HEK293 (cell line): Measurements from ENCODE around the gene RPGRIP1L.

ENCODE experiments used
- CTCF ChIA-PET: fragments of 350-600 bp; formaldehyde crosslinking; extraction: SDS; loops from one replicate; lab custom pipeline; 2021; ENCODE audit warnings: antibody characterized with exemption; lab: Yijun Ruan, JAX
- POLR2A ChIA-PET: fragments of 300-600 bp; formaldehyde crosslinking; extraction: SDS; loops from one replicate; lab custom pipeline; 2020; ENCODE audit warnings: antibody characterized with exemption, inconsistent platforms; lab: Yijun Ruan, JAX
- H3K27ac ChIP-seq: fragments of 200-500 bp; sonication (Bioruptor generic); 2 replicates; pipeline ENCODE4 v1.5.1; 2014; ENCODE audit warnings: low read depth, low read length, control low read depth, inconsistent platforms; ENCODE audit errors: extremely low read depth
- H3K36me3 ChIP-seq, 2 experiments: fragments of 200-500 bp in 1 of 2; sonication (Bioruptor generic) in 1 of 2; 1 replicate in 1 of 2; 2 replicates in 1 of 2; pipeline ENCODE4 v1.5.1; 2014 to 2017; ENCODE audit warnings: inconsistent platforms in 2 of 2, low read length in 2 of 2; ENCODE audit not compliant: control insufficient read depth in 2 of 2, insufficient read depth in 1 of 2
- H3K4me1 ChIP-seq: fragments of 200-500 bp; sonication (Bioruptor generic); 2 replicates; pipeline ENCODE4 v1.5.1; 2014; ENCODE audit warnings: mild to moderate bottlenecking, low read length, inconsistent platforms; ENCODE audit not compliant: control insufficient read depth, insufficient read depth
- H3K4me3 ChIP-seq: 2 replicates; pipeline ENCODE4 v1.5.1; 2011; ENCODE audit warnings: low read depth, mild to moderate bottlenecking, control low read depth, low read length, moderate library complexity
- H3K9me3 ChIP-seq: fragments of 200-500 bp; sonication (Bioruptor generic); 2 replicates; pipeline ENCODE4 v1.5.1; 2014; ENCODE audit warnings: low read depth, low read length, inconsistent platforms; ENCODE audit not compliant: control insufficient read depth, insufficient read depth
- GLIS2 ChIP-seq: fragments of 450-650 bp; formaldehyde crosslinking; IDR thresholded peaks from 2 replicates; pipeline ENCODE4 v1.5.1; 2016; ENCODE audit warnings: missing biosample characterization, missing genetic modification characterization
- KLF7 ChIP-seq: fragments of 450-650 bp; formaldehyde crosslinking; IDR thresholded peaks from 2 replicates; pipeline ENCODE4 v1.5.1; 2016; ENCODE audit warnings: missing biosample characterization, missing genetic modification characterization, borderline replicate concordance
- MZF1 ChIP-seq: fragments of 450-650 bp; formaldehyde crosslinking; IDR thresholded peaks from 2 replicates; pipeline ENCODE4 v1.5.1; 2017; ENCODE audit warnings: missing biosample characterization, missing genetic modification characterization, borderline replicate concordance
- OSR2 ChIP-seq: fragments of 450-650 bp; formaldehyde crosslinking; IDR thresholded peaks from 2 replicates; pipeline ENCODE4 v1.5.1; 2016; ENCODE audit warnings: missing biosample characterization, missing genetic modification characterization
- SCRT2 ChIP-seq: fragments of 450-650 bp; formaldehyde crosslinking; IDR thresholded peaks from 2 replicates; pipeline ENCODE4 v1.5.1; 2016; ENCODE audit warnings: missing biosample characterization, missing genetic modification characterization
- ZBTB48 ChIP-seq: fragments of 450-650 bp; formaldehyde crosslinking; IDR thresholded peaks from 2 replicates; pipeline ENCODE4 v1.5.1; 2016; ENCODE audit warnings: missing biosample characterization, missing genetic modification characterization
- ZNF138 ChIP-seq: fragments of 450-650 bp; formaldehyde crosslinking; IDR thresholded peaks from 2 replicates; pipeline ENCODE4 v1.5.1; 2016; ENCODE audit warnings: missing biosample characterization, missing genetic modification characterization, borderline replicate concordance
- ZNF155 ChIP-seq: fragments of 450-650 bp; formaldehyde crosslinking; IDR thresholded peaks from 2 replicates; pipeline ENCODE4 v1.5.1; 2016; ENCODE audit warnings: missing biosample characterization, missing genetic modification characterization
- ZNF175 ChIP-seq: fragments of 450-650 bp; formaldehyde crosslinking; IDR thresholded peaks from 2 replicates; pipeline ENCODE4 v1.5.1; 2016; ENCODE audit warnings: missing biosample characterization, missing genetic modification characterization
- ZNF341 ChIP-seq: fragments of 450-650 bp; formaldehyde crosslinking; IDR thresholded peaks from 2 replicates; pipeline ENCODE4; 2016; ENCODE audit warnings: low read depth, missing biosample characterization, missing genetic modification characterization
- ZNF530 ChIP-seq: fragments of 450-650 bp; formaldehyde crosslinking; IDR thresholded peaks from 2 replicates; pipeline ENCODE4 v1.5.1; 2016; ENCODE audit warnings: low read depth, missing biosample characterization, missing genetic modification characterization
- ZNF548 ChIP-seq: fragments of 450-650 bp; formaldehyde crosslinking; IDR thresholded peaks from 2 replicates; pipeline ENCODE4 v1.5.1; 2016; ENCODE audit warnings: missing biosample characterization, missing genetic modification characterization
- ZNF670 ChIP-seq: fragments of 450-650 bp; formaldehyde crosslinking; IDR thresholded peaks from 2 replicates; pipeline ENCODE4 v1.5.1; 2016; ENCODE audit warnings: missing biosample characterization, missing genetic modification characterization, low read depth
- ZNF791 ChIP-seq: fragments of 450-650 bp; formaldehyde crosslinking; IDR thresholded peaks from 2 replicates; pipeline ENCODE4 v1.5.1; 2016; ENCODE audit warnings: missing biosample characterization, missing genetic modification characterization
- ZNF843 ChIP-seq: fragments of 450-650 bp; formaldehyde crosslinking; IDR thresholded peaks from 2 replicates; pipeline ENCODE4 v1.5.1; 2016; ENCODE audit warnings: missing biosample characterization, missing genetic modification characterization
- ZSCAN30 ChIP-seq: fragments of 450-650 bp; IDR thresholded peaks from 2 replicates; pipeline ENCODE4 v1.5.1; 2018; ENCODE audit warnings: missing biosample characterization, mild to moderate bottlenecking, missing genetic modification characterization, moderate library complexity
- TF ChIP-seq, protein P1 (sequence below): fragments of 450-650 bp; formaldehyde crosslinking; IDR thresholded peaks from 2 replicates; pipeline ENCODE4 v1.5.1; 2016; ENCODE audit warnings: missing biosample characterization, missing genetic modification characterization
- TF ChIP-seq, protein P2 (sequence below): fragments of 450-650 bp; formaldehyde crosslinking; IDR thresholded peaks from 2 replicates; pipeline ENCODE4 v1.5.1; 2016; ENCODE audit warnings: missing biosample characterization, missing genetic modification characterization
- TF ChIP-seq, protein P3 (sequence below): fragments of 450-650 bp; formaldehyde crosslinking; IDR thresholded peaks from 2 replicates; pipeline ENCODE4 v1.5.1; 2016; ENCODE audit warnings: missing biosample characterization, missing genetic modification characterization

RPGRIP1L gene

DNA sequence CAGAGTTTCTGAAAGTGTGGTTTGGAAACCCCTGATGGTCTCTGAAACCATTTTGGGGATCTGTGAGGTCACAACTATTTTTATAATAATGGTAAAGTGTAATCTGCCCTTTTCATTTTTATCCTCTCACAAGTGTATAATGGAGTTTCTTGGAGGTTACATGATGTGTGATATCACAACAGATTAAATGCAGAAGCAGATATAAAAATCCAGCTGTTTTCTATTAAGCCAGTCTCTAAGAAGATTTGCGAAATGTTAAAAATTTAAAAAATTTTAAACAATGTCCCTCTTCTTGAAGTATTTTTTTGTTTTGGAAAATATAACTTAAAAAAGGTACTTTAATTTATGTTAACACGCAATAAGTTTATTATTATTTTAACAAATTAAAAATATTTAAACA lies 48.7 kb downstream of the RPGRIP1L start:
- no peak overlapping the region for H3K4me3 ChIP-seq
- ChIA-PET CTCF (no interaction called here), POLR2A (no interaction called here)
- H3K36me3 ChIP-seq: peaks cover 0 to 47% of the 10 kb centered on the region in 2 experiments; a peak in 2 of 3 replicates
- no peaks in the 10 kb centered on the region for H3K9me3 ChIP-seq
- TF ChIP-seq ZSCAN30 (tag by site-specific recombination) (no peak), ZNF155 (tag by site-specific recombination) (no peak), ZBTB48 (tag by site-specific recombination) (no peak), OSR2 (no peak)
- TF ChIP-seq, protein P1, sequence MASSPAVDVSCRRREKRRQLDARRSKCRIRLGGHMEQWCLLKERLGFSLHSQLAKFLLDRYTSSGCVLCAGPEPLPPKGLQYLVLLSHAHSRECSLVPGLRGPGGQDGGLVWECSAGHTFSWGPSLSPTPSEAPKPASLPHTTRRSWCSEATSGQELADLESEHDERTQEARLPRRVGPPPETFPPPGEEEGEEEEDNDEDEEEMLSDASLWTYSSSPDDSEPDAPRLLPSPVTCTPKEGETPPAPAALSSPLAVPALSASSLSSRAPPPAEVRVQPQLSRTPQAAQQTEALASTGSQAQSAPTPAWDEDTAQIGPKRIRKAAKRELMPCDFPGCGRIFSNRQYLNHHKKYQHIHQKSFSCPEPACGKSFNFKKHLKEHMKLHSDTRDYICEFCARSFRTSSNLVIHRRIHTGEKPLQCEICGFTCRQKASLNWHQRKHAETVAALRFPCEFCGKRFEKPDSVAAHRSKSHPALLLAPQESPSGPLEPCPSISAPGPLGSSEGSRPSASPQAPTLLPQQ (tag by site-specific recombination): no peak
- no peak overlapping the region for H3K27ac ChIP-seq
- H3K4me1 ChIP-seq: no peaks in the 10 kb centered on the region

GRCh38 chr16:53651357-53651756 lies 52.3 kb downstream of the RPGRIP1L start:
- H3K9me3 ChIP-seq: no peaks in the 10 kb centered on the region
- H3K36me3 ChIP-seq: peaks cover 0 to 55% of the 10 kb centered on the region in 2 experiments; a peak in 1 of 3 replicates
- H3K27ac ChIP-seq: no peak overlapping the region
- POLR2A ChIA-PET: no interaction called here
- CTCF ChIA-PET: interaction anchor here (0.6 kb wide), 1 partner anchor 1779 kb away, joined by 4 read pairs; no protein-coding TSS in a partner anchor
- H3K4me1 ChIP-seq: no peaks in the 10 kb centered on the region
- no peak overlapping the region for H3K4me3 ChIP-seq
- TF ChIP-seq ZNF530 (tag by site-specific recombination) (no peak), ZNF175 (tag by site-specific recombination) (no peak), ZNF670 (tag by site-specific recombination) (no peak), ZNF843 (no peak), SCRT2 (no peak), GLIS2 (no peak), ZNF791 (no peak), ZNF548 (tag by site-specific recombination) (no peak), ZNF341 (peak; percentile 54; the same call in 1 of the 2 replicates), KLF7 (tag by site-specific recombination) (no peak), ZNF138 (tag by site-specific recombination) (no peak), MZF1 (tag by site-specific recombination) (peak; percentile 55; the same call in 1 of the 2 replicates)
- TF ChIP-seq, protein P2, sequence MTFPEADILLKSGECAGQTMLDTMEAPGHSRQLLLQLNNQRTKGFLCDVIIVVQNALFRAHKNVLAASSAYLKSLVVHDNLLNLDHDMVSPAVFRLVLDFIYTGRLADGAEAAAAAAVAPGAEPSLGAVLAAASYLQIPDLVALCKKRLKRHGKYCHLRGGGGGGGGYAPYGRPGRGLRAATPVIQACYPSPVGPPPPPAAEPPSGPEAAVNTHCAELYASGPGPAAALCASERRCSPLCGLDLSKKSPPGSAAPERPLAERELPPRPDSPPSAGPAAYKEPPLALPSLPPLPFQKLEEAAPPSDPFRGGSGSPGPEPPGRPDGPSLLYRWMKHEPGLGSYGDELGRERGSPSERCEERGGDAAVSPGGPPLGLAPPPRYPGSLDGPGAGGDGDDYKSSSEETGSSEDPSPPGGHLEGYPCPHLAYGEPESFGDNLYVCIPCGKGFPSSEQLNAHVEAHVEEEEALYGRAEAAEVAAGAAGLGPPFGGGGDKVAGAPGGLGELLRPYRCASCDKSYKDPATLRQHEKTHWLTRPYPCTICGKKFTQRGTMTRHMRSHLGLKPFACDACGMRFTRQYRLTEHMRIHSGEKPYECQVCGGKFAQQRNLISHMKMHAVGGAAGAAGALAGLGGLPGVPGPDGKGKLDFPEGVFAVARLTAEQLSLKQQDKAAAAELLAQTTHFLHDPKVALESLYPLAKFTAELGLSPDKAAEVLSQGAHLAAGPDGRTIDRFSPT: no peak
- TF ChIP-seq, protein P3, sequence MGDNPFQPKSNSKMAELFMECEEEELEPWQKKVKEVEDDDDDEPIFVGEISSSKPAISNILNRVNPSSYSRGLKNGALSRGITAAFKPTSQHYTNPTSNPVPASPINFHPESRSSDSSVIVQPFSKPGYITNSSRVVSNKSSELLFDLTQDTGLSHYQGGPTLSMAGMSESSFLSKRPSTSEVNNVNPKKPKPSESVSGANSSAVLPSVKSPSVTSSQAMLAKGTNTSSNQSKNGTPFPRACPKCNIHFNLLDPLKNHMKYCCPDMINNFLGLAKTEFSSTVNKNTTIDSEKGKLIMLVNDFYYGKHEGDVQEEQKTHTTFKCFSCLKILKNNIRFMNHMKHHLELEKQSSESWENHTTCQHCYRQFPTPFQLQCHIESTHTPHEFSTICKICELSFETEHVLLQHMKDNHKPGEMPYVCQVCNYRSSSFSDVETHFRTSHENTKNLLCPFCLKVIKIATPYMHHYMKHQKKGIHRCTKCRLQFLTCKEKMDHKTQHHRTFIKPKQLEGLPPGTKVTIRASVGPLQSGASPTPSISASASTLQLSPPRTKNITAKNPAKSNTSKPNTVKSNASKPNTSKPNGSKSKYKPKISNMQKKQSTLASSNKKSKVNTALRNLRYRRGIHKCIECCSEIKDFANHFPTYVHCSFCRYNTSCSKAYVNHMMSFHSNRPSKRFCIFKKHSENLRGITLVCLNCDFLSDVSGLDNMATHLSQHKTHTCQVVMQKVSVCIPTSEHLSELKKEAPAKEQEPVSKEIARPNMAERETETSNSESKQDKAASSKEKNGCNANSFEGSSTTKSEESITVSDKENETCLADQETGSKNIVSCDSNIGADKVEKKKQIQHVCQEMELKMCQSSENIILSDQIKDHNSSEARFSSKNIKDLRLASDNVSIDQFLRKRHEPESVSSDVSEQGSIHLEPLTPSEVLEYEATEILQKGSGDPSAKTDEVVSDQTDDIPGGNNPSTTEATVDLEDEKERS (tag by site-specific recombination): no peak
